Neuronal stem cell (in vitro differentiated cells): ENCODE measurements around the gene DIP2C.

ENCODE experiments used
- DNase-seq: peaks from one replicate; pipeline ENCODE4 v3.0.0-alpha.2; 2013; ENCODE audit warnings: low spot score
- H2AFZ ChIP-seq: one replicate; pipeline ENCODE4 v1.6.1; 2013; ENCODE audit warnings: mild to moderate bottlenecking, low read length, inconsistent platforms
- H2AK5ac ChIP-seq: 2 replicates; pipeline ENCODE4 v1.6.1; 2013; ENCODE audit warnings: low read depth, mild to moderate bottlenecking, inconsistent platforms, low read length, moderate library complexity, mixed read lengths
- H2BK120ac ChIP-seq: 2 replicates; pipeline ENCODE4 v1.6.1; 2013; ENCODE audit warnings: low read depth, mild to moderate bottlenecking, inconsistent platforms, low read length, moderate library complexity, mixed read lengths
- H2BK12ac ChIP-seq: one replicate; pipeline ENCODE4 v1.6.1; 2013; ENCODE audit warnings: low read length, inconsistent platforms
- H2BK15ac ChIP-seq: 2 replicates; pipeline ENCODE4 v1.6.1; 2013; ENCODE audit warnings: mild to moderate bottlenecking, low read length, inconsistent platforms, mixed read lengths
- H2BK5ac ChIP-seq: one replicate; pipeline ENCODE4 v1.6.1; 2013; ENCODE audit warnings: inconsistent platforms, mild to moderate bottlenecking, low read length, moderate library complexity
- H3K14ac ChIP-seq: one replicate; pipeline ENCODE4 v1.6.1; 2013; ENCODE audit warnings: low read length, inconsistent platforms
- H3K18ac ChIP-seq: 2 replicates; pipeline ENCODE4 v1.6.1; 2013; ENCODE audit warnings: low read length, inconsistent platforms
- H3K23ac ChIP-seq: 2 replicates; pipeline ENCODE4 v1.6.1; 2013; ENCODE audit warnings: low read depth, mild to moderate bottlenecking, mixed read lengths, low read length, inconsistent platforms; ENCODE audit not compliant: poor library complexity
- H3K27ac ChIP-seq: replicated peaks from 3 replicates; pipeline ENCODE4 v1.5.1; 2013; ENCODE audit warnings: low read length, inconsistent platforms
- H3K27me3 ChIP-seq, 3 experiments: 2 replicates each; pipeline ENCODE4 v1.6.1; 2013; ENCODE audit warnings: low read length in 3 of 3, mild to moderate bottlenecking in 2 of 3, inconsistent platforms in 1 of 3, low read depth in 1 of 3, mixed read lengths in 1 of 3, moderate library complexity in 1 of 3; ENCODE audit not compliant: control insufficient read depth in 3 of 3, insufficient read depth in 3 of 3
- H3K36me3 ChIP-seq, 2 donors: replicated peaks in 1 of 2; 2 replicates each; pipeline ENCODE4 v1.6.1; 2013; ENCODE audit warnings: low read length in 2 of 2; ENCODE audit not compliant: control insufficient read depth in 2 of 2, insufficient read depth in 2 of 2
- H3K4ac ChIP-seq: 2 replicates; pipeline ENCODE4 v1.6.1; 2013; ENCODE audit warnings: inconsistent platforms, mild to moderate bottlenecking, low read length, moderate library complexity
- H3K4me1 ChIP-seq, 2 donors: 1 replicate in 1 of 2; 2 replicates in 1 of 2; pipeline ENCODE4 v1.6.1; 2013; ENCODE audit warnings: low read length in 2 of 2, low read depth in 1 of 2; ENCODE audit not compliant: control insufficient read depth in 2 of 2, insufficient read depth in 1 of 2
- H3K4me2 ChIP-seq: one replicate; pipeline ENCODE4 v1.6.1; 2013; ENCODE audit warnings: mild to moderate bottlenecking, low read length, inconsistent platforms; ENCODE audit not compliant: insufficient read depth, poor library complexity, severe bottlenecking
- H3K4me3 ChIP-seq, 2 donors: 2 replicates each; pipeline ENCODE4 v1.5.1; 2013; ENCODE audit warnings: low read length in 2 of 2, mild to moderate bottlenecking in 2 of 2, inconsistent platforms in 1 of 2, moderate library complexity in 1 of 2
- H3K79me1 ChIP-seq: one replicate; pipeline ENCODE4 v1.6.1; 2013; ENCODE audit warnings: low read depth, mild to moderate bottlenecking, inconsistent platforms, low read length, moderate library complexity
- H3K9ac ChIP-seq: one replicate; pipeline ENCODE4 v1.6.1; 2013; ENCODE audit warnings: mild to moderate bottlenecking, low read depth, low read length, inconsistent platforms; ENCODE audit not compliant: poor library complexity
- H3K9me3 ChIP-seq, 2 donors: replicated peaks in 1 of 2; 2 replicates each; pipeline versions ENCODE3 to v1.6.1; 2013; ENCODE audit warnings: low read length in 2 of 2, mild to moderate bottlenecking in 2 of 2, inconsistent platforms in 1 of 2, low read depth in 1 of 2, mixed read lengths in 1 of 2, moderate library complexity in 1 of 2; ENCODE audit not compliant: control insufficient read depth in 2 of 2, insufficient read depth in 1 of 2
- H4K8ac ChIP-seq: one replicate; pipeline ENCODE4 v1.6.1; 2013; ENCODE audit warnings: low read depth, mild to moderate bottlenecking, inconsistent platforms, low read length, moderate library complexity
- H4K91ac ChIP-seq: one replicate; pipeline ENCODE4 v1.6.1; 2013; ENCODE audit warnings: low read length, low read depth, mild to moderate bottlenecking, inconsistent platforms; ENCODE audit not compliant: poor library complexity
- WGBS, 2 donors: extraction: QIAGEN DNeasy Blood & Tissue Kit; methylation state at CpG; one replicate each; pipeline ENCODE4 v1.1.7; 2013; ENCODE audit warnings: missing lambda C conversion rate in 2 of 2, mixed read lengths in 1 of 2; ENCODE audit not compliant: insufficient read length in 2 of 2, insufficient replicate concordance in 1 of 2; ENCODE audit errors: extremely low coverage in 2 of 2; 5-methylcytosine and 5-hydroxymethylcytosine counted together

DIP2C gene

GRCh38 chr10:630581-631073 lies 58.8 kb downstream of the DIP2C start:
- H2AFZ ChIP-seq, result no peak overlapping the region
- peak overlapping the region; percentile 29 for H2BK5ac ChIP-seq
- H3K79me1 ChIP-seq, result peaks cover 28% of the 10 kb centered on the region
- peaks cover 12 to 21% of the 10 kb centered on the region in 2 donors for H3K4me1 ChIP-seq
- H2AK5ac ChIP-seq, result peak overlapping the region; percentile 72
- H3K9ac ChIP-seq, result no peak overlapping the region
- H2BK120ac ChIP-seq, result no peak overlapping the region
- H4K91ac ChIP-seq, result no peak overlapping the region
- H3K36me3 ChIP-seq, result peaks cover 5 to 28% of the 10 kb centered on the region in 2 donors
- H3K27ac ChIP-seq, result no peak overlapping the region
- H3K14ac ChIP-seq, result peak overlapping the region; percentile 78
- no CpG with 5 or more reads among the region's 23 CpGs for WGBS, 2 donors
- H3K9me3 ChIP-seq, result peaks cover 3 to 4% of the 10 kb centered on the region in 2 donors
- no peak for DNase-seq
- H3K27me3 ChIP-seq, result no peaks in the 10 kb centered on the region
- H2BK12ac ChIP-seq, result no peak overlapping the region
- H3K4me2 ChIP-seq, result no peak overlapping the region
- peak overlapping the region; percentile 42 for H3K4ac ChIP-seq
- peak overlapping the region in 1 of 2 donors; percentile 47 for H3K4me3 ChIP-seq
- H2BK15ac ChIP-seq, result peak overlapping the region; percentile 31
- H3K23ac ChIP-seq, result peak overlapping the region; percentile 76
- H4K8ac ChIP-seq, result no peak overlapping the region
- peak overlapping the region; percentile 68 for H3K18ac ChIP-seq

DNA sequence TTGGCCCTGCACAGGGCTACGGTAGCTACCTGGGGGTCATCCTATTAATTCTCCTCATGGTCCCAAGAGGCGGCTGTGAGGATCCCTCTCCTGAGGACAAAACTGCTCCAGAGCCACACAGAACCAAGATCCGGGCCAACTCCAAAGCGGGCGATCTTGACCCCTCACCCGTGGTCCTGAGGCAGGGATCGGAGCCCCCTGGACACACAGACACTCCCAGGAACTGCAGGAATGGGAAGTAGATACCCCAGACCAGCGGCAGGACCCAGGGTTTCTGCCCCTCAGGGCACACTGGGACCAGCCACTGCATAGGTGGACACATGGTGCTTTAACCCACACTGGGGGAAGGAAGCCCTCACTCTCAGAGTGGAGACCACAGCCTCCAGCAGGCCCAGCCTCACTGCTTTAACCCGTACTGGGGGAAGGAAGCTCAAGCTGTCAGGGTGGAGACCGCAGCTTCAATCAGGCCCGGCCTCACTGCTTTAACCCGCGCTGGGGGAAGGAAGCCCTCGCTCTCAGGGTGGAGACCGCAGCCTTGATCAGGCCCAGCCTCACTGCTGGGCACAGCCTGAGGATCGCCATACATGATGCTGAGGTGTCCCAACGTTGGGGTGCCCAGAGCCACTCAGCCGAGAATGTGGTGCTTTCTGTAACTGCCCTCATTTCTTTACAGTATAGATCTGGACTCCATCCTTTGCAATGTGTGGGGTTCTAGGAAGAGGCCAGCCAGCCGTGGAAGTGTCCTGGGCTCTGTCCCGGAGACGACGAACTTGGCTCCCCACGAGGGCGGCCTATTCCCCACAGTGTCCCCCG lies 60.1 kb downstream of the DIP2C start:
- H3K23ac ChIP-seq, result peak overlapping the region; percentile 71
- no peak overlapping the region for H3K4ac ChIP-seq
- H3K18ac ChIP-seq, result no peak overlapping the region
- no peak overlapping the region for H2BK12ac ChIP-seq
- no peak overlapping the region for H3K14ac ChIP-seq
- no peak overlapping the region for H3K4me2 ChIP-seq
- H2BK120ac ChIP-seq, result no peak overlapping the region
- peaks cover 5 to 28% of the 10 kb centered on the region in 2 donors for H3K36me3 ChIP-seq
- H2BK15ac ChIP-seq, result no peak overlapping the region
- H2AFZ ChIP-seq, result no peak overlapping the region
- no peak overlapping the region for H4K91ac ChIP-seq
- DNase-seq, result no peak
- no peak overlapping the region for H2BK5ac ChIP-seq
- H3K9me3 ChIP-seq, result peaks cover 3 to 4% of the 10 kb centered on the region in 2 donors
- no peak overlapping the region for H3K27ac ChIP-seq
- H3K9ac ChIP-seq, result peak overlapping the region; percentile 15
- no peak overlapping the region for H3K4me3 ChIP-seq
- no peaks in the 10 kb centered on the region for H3K27me3 ChIP-seq
- no peak overlapping the region for H4K8ac ChIP-seq
- peaks cover 23% of the 10 kb centered on the region for H3K79me1 ChIP-seq
- H2AK5ac ChIP-seq, result no peak overlapping the region
- H3K4me1 ChIP-seq, result peaks cover 21 to 34% of the 10 kb centered on the region in 2 donors
- no CpG with 5 or more reads among the region's 25 CpGs for whole genome bisulfite sequencing, 2 donors

GRCh38 chr10:628386-629045 lies 61.0 kb downstream of the DIP2C start:
- Histone ChIP-seq H2AFZ (no peak overlapping the region), H3K27ac (no peak overlapping the region), H4K8ac (no peak overlapping the region), H3K9me3 (peaks cover 3 to 4% of the 10 kb centered on the region in 2 donors), H3K9ac (peak overlapping the region; percentile 12), H3K14ac (no peak overlapping the region), H3K79me1 (peaks cover 26% of the 10 kb centered on the region), H3K27me3 (no peaks in the 10 kb centered on the region), H2AK5ac (no peak overlapping the region), H3K4ac (no peak overlapping the region), H3K4me1 (peaks cover 27 to 35% of the 10 kb centered on the region in 2 donors), H3K4me2 (no peak overlapping the region), H2BK120ac (no peak overlapping the region), H3K36me3 (peaks cover 5 to 28% of the 10 kb centered on the region in 2 donors), H3K18ac (no peak overlapping the region), H2BK12ac (no peak overlapping the region), H3K4me3 (no peak overlapping the region), H2BK15ac (no peak overlapping the region), H2BK5ac (no peak overlapping the region), H4K91ac (no peak overlapping the region), H3K23ac (peak overlapping the region; percentile 69)
- no CpG with 5 or more reads among the region's 19 CpGs for WGBS, 2 donors
- no peak for DNase-seq
